Gastrocnemius medialis (tissue), 4 donors: Measurements from ENCODE around the gene HDAC7.

Experiments used
- CTCF ChIP-seq, 5 experiments: fragments of 450-650 bp in 3 of 5; fragments of 200-600 bp in 2 of 5; sonication (generic) in 2 of 5; IDR thresholded peaks in 4 of 5; conservative IDR thresholded peaks in 1 of 5; 1 replicate in 4 of 5; 2 replicates in 1 of 5; pipeline ENCODE4 v1.5.1; 2016 to 2019; ENCODE audit warnings: antibody characterized with exemption in 5 of 5, mild to moderate bottlenecking in 3 of 5, moderate library complexity in 3 of 5
- POLR2A ChIP-seq, 2 donors: fragments of 450-650 bp; IDR thresholded peaks; one replicate each; pipeline ENCODE4 v1.6.1; 2017; ENCODE audit warnings: antibody characterized with exemption in 2 of 2, mild to moderate bottlenecking in 2 of 2, moderate library complexity in 2 of 2

DNA sequence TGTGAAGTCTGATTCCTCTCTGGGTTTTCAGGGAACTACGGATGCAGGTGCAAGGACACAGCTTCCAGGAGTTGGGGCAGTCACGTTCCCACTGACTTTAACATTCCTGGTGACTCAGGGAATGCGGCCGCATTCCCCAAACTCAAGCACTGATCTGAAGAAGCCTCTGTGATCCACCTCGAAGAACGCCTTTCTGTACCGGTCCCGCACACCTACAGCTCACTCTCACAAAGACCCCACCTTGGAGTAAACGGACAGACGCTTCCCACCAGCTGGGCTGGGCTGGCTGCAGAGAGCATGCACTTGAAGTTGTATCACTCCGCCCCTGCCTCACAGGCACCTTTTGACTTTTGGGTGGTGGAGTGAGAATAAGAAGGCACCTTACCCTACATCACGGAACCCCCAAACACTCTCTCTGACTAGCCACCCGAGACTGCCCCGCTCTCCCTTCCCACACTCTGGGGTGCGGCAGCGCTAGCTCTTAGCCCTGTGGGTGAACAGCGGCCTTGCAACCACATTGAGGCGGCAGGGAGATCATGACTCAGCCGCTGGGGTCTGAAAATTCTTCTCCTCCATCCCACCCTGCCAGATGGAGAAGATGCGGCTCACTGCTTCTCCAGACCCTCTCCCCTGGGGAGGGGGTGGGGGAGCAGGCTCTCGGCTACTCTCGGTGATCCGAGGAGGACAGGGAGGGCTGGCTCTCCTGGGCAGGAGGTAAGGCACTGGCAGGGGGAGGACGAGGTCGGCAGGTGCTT, 23.7 kb upstream of the HDAC7 start:
- TF ChIP-seq CTCF (IDR thresholded peaks at IDR 0.05 in 4 of 5, conservative IDR thresholded peaks at IDR 0.05 in 1 of 5) (no peak), POLR2A (IDR thresholded peaks at IDR 0.05) (no peak)
